ENCODE measurements around the gene OLA1. TPM values are rescaled to one million over a fixed set of nuclear protein-coding genes. Genes with fewer than 3 reads are reported as not detected.

The OLA1 gene
- total and polyA plus RNA-seq, 9 of the 15 experiments (the other 6 are each of a cell fraction or from before 2014, with no cell fraction given), result 208 to 353 (median 225) TPM

DNA sequence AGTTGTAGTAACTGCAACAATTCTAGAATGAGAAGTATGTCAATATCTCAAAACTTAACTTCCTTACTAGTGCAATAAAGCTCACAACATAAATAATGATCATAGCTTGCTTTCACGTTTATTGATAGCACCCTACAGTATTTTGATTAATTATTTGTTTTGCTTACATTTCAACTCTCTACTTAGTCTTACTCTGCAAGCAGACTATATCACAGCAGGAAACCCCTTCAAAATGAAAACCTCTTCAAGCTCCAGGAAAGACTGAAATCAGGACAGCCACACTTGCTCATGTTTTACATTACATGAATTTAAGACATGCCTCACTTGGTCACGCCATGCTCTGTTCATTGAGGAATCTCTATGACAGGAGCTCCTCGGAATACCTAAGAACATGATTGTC lies 3.3 kb downstream of the OLA1 start (continued):
- TF ChIP-seq MCM2 (IDR thresholded peaks at IDR 0.05; ENCODE audit: low read depth), result no peak
- no peak for TF ChIP-seq TCF7L2 (IDR thresholded peaks at IDR 0.05; ENCODE audit: low read depth, low read length)
- TF ChIP-seq, protein P1, sequence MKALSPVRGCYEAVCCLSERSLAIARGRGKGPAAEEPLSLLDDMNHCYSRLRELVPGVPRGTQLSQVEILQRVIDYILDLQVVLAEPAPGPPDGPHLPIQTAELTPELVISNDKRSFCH (CRISPR knock-in tag; IDR thresholded peaks at IDR 0.05), result no peak
- TF ChIP-seq, protein P1 (tag; IDR thresholded peaks at IDR 0.05), result no peak
- TF ChIP-seq, protein P2, sequence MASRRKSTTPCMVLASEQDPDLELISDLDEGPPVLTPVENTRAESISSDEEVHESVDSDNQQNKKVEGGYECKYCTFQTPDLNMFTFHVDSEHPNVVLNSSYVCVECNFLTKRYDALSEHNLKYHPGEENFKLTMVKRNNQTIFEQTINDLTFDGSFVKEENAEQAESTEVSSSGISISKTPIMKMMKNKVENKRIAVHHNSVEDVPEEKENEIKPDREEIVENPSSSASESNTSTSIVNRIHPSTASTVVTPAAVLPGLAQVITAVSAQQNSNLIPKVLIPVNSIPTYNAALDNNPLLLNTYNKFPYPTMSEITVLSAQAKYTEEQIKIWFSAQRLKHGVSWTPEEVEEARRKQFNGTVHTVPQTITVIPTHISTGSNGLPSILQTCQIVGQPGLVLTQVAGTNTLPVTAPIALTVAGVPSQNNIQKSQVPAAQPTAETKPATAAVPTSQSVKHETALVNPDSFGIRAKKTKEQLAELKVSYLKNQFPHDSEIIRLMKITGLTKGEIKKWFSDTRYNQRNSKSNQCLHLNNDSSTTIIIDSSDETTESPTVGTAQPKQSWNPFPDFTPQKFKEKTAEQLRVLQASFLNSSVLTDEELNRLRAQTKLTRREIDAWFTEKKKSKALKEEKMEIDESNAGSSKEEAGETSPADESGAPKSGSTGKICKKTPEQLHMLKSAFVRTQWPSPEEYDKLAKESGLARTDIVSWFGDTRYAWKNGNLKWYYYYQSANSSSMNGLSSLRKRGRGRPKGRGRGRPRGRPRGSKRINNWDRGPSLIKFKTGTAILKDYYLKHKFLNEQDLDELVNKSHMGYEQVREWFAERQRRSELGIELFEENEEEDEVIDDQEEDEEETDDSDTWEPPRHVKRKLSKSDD (conservative IDR thresholded peaks at IDR 0.05; ENCODE audit: low read length), result no peak
- TF ChIP-seq HNRNPUL1 (IDR thresholded peaks at IDR 0.05; ENCODE audit: low read length), result no peak

- CTCF ChIA-PET (ENCODE audit: low intra/inter-chr PET ratio), result no interaction called here
These were observed 4.5 kb downstream of the OLA1 start for GRCh38 chr2:174243812-174244211.

More at GRCh38 chr2:174243812-174244211, 4.5 kb downstream of the OLA1 start:
- H3K4me2 ChIP-seq (ENCODE audit: insufficient read depth, low read length), result no peak overlapping the region
- H3K9me3 ChIP-seq (replicated peaks; ENCODE audit: control insufficient read depth, insufficient read depth, low read depth, low read length), result no peaks in the 10 kb centered on the region
- POLR2A ChIA-PET, result interaction anchor here (3.4 kb wide), 1 partner anchor 9 kb away, joined by 14 read pairs; no protein-coding TSS in a partner anchor
- no peak for DNase-seq (ENCODE audit: extremely low read depth in 1 of 4, low spot score in 3 of 4)
- H2AFZ ChIP-seq (ENCODE audit: low read depth, low read length), result no peak overlapping the region
- in situ Hi-C loops (cut with MboI) (no loop called here), intact Hi-C loops (cut with micrococcal nuclease) (loop anchor here (10.0 kb wide), 1 partner anchor 279 kb away; the partner anchor contains the start of gene SP3)
- peaks cover 97% of the 10 kb centered on the region for H3K79me2 ChIP-seq (ENCODE audit: control insufficient read depth, insufficient read depth, low read length)
- no peak for ATAC-seq
- no peaks in the 10 kb centered on the region for H3K27me3 ChIP-seq (ENCODE audit: control insufficient read depth in 2 of 2, insufficient read depth in 2 of 2, low read length in 2 of 2)
- no peak overlapping the region for H3K4me3 ChIP-seq
- TF ChIP-seq SPI1 (IDR thresholded peaks at IDR 0.05; ENCODE audit: borderline replicate concordance, low read depth, low read length) (no peak), CTBP1 (IDR thresholded peaks at IDR 0.05; ENCODE audit: borderline replicate concordance) (no peak), KDM5B (IDR thresholded peaks at IDR 0.05; ENCODE audit: insufficient replicate concordance, low read depth, low read length) (no peak)
- BruUV-seq (replicated peaks), result no TSS peak
- no peaks in the 10 kb centered on the region for H3K9me1 ChIP-seq (ENCODE audit: control insufficient read depth, insufficient read depth, low read length)
- peaks cover 5 to 12% of the 10 kb centered on the region in 2 experiments; a peak in 4 of 5 replicates for H3K4me1 ChIP-seq (replicated peaks in 1 of 2; ENCODE audit: control insufficient read depth in 2 of 2, insufficient read depth in 2 of 2, low read length in 2 of 2)
- FAIRE-seq, result no peak
- 90% methylated on average over 3 of the region's 3 CpGs for WGBS (ENCODE audit: insufficient coverage, low coverage, missing lambda C conversion rate)
- peaks cover 11% of the 10 kb centered on the region; the same call in 1 of the 2 replicates for H4K20me1 ChIP-seq (replicated peaks; ENCODE audit: control insufficient read depth, insufficient read depth, low read length)
- H3K9ac ChIP-seq (ENCODE audit: insufficient read depth in 1 of 2, low read depth in 2 of 2, low read length in 2 of 2), result no peak overlapping the region
- peaks cover 63% of the 10 kb centered on the region for H3K36me3 ChIP-seq (ENCODE audit: control insufficient read depth, insufficient read depth, low read length)
- no peak overlapping the region for H3K27ac ChIP-seq (ENCODE audit: extremely low read depth, low read depth, low read length)

Measured in K562 (cell line).